IMR-90 (cell line): ENCODE measurements around the gene ABHD17B. TPM values are rescaled to one million over a fixed set of nuclear protein-coding genes. Genes with fewer than 3 reads are reported as not detected.

Experiments
- ATAC-seq: fragments of 200-7000 bp; cut with Tn5 transposase; 2 replicates; pipeline ENCODE4 v1.9.1; 2020; ENCODE audit warnings: low read depth, mild to moderate bottlenecking, moderate library complexity
- BruUV-seq: library from RNA; stranded (reverse); fragments of 400-500 nt; replicated peaks from 2 replicates; lab custom pipeline; 2021; lab: Mats Ljungman, UMichigan
- CTCF ChIA-PET: fragments of 300-600 bp; formaldehyde crosslinking; extraction: SDS; loops from one replicate; lab custom pipeline; 2021; ENCODE audit warnings: antibody characterized with exemption; lab: Yijun Ruan, JAX
- POLR2A ChIA-PET: fragments of 300-600 bp; sonication (Branson Sonifier 250); formaldehyde crosslinking; loops from one replicate; lab custom pipeline; 2022; ENCODE audit warnings: antibody characterized with exemption; ENCODE audit not compliant: unreplicated experiment; lab: Charles Lee
- DNase-seq: peaks from one replicate; pipeline ENCODE4 v3.0.0; 2013
- H2AFZ ChIP-seq: replicated peaks from 2 replicates; pipeline ENCODE3; 2013; ENCODE audit warnings: low read length, mild to moderate bottlenecking; ENCODE audit not compliant: poor library complexity
- H2AK5ac ChIP-seq: 2 replicates; pipeline ENCODE4 v1.6.1; 2013; ENCODE audit warnings: low read depth, low read length, inconsistent platforms
- H2AK9ac ChIP-seq: replicated peaks from 2 replicates; pipeline ENCODE3; 2013; ENCODE audit warnings: mild to moderate bottlenecking, low read depth, low read length, moderate library complexity; ENCODE audit not compliant: poor library complexity
- H2BK120ac ChIP-seq: 2 replicates; pipeline ENCODE4 v1.6.1; 2013; ENCODE audit warnings: low read depth, low read length, inconsistent platforms
- H2BK15ac ChIP-seq: 3 replicates; pipeline ENCODE4 v1.6.1; 2013; ENCODE audit warnings: low read depth, low read length, inconsistent platforms
- H2BK20ac ChIP-seq: 2 replicates; pipeline ENCODE4 v1.6.1; 2013; ENCODE audit warnings: low read depth, mild to moderate bottlenecking, inconsistent platforms, low read length, moderate library complexity
- H2BK5ac ChIP-seq: 2 replicates; pipeline ENCODE4 v1.6.1; 2013; ENCODE audit warnings: mild to moderate bottlenecking, low read depth, low read length, inconsistent platforms; ENCODE audit not compliant: poor library complexity, severe bottlenecking
- H3K14ac ChIP-seq: replicated peaks from 2 replicates; pipeline ENCODE4 v1.6.1; 2013; ENCODE audit warnings: low read depth, low read length, inconsistent platforms
- H3K18ac ChIP-seq: 2 replicates; pipeline ENCODE4 v1.6.1; 2013; ENCODE audit warnings: low read depth, low read length, control low read depth
- H3K23ac ChIP-seq: 2 replicates; pipeline ENCODE4 v1.6.1; 2013; ENCODE audit warnings: low read depth, low read length, inconsistent platforms
- H3K27ac ChIP-seq: 2 replicates; pipeline ENCODE4 v1.5.1; 2013; ENCODE audit warnings: mild to moderate bottlenecking, control low read depth, low read length; ENCODE audit not compliant: insufficient read depth
- H3K27me3 ChIP-seq: 2 replicates; pipeline ENCODE4 v1.6.1; 2013; ENCODE audit warnings: low read length; ENCODE audit not compliant: control insufficient read depth, insufficient read depth
- H3K36me3 ChIP-seq: 2 replicates; pipeline ENCODE4 v1.6.1; 2013; ENCODE audit warnings: low read length, mixed read lengths; ENCODE audit not compliant: control insufficient read depth, insufficient read depth
- H3K4ac ChIP-seq: 2 replicates; pipeline ENCODE4 v1.6.1; 2013; ENCODE audit warnings: low read depth, low read length, inconsistent platforms
- H3K4me1 ChIP-seq: 2 replicates; pipeline ENCODE4 v1.6.1; 2013; ENCODE audit warnings: low read length, mixed read lengths; ENCODE audit not compliant: control insufficient read depth, insufficient read depth
- H3K4me2 ChIP-seq: 2 replicates; pipeline ENCODE4 v1.6.1; 2013; ENCODE audit warnings: low read depth, mild to moderate bottlenecking, control low read depth, low read length, moderate library complexity
- H3K4me3 ChIP-seq: 2 replicates; pipeline ENCODE4 v1.5.1; 2013; ENCODE audit warnings: low read depth, mild to moderate bottlenecking, control low read depth, low read length, moderate library complexity; ENCODE audit not compliant: insufficient read depth
- H3K56ac ChIP-seq: 2 replicates; pipeline ENCODE4 v1.6.1; 2013; ENCODE audit warnings: low read length, inconsistent platforms; ENCODE audit not compliant: insufficient read depth; ENCODE audit errors: extremely low read depth
- H3K79me1 ChIP-seq, 2 experiments: 2 replicates each; pipeline ENCODE4 v1.6.1; 2013; ENCODE audit warnings: low read length in 2 of 2, inconsistent platforms in 1 of 2, low read depth in 1 of 2
- H3K9ac ChIP-seq: 2 replicates; pipeline ENCODE4 v1.6.1; 2013; ENCODE audit warnings: low read depth, low read length, control low read depth
- H3K9me1 ChIP-seq: 2 replicates; pipeline ENCODE4 v1.6.1; 2013; ENCODE audit warnings: low read length, inconsistent platforms; ENCODE audit not compliant: insufficient read depth
- H3K9me3 ChIP-seq: 2 replicates; pipeline ENCODE4 v1.6.1; 2013; ENCODE audit warnings: low read length; ENCODE audit not compliant: control insufficient read depth, insufficient read depth
- H4K20me1 ChIP-seq: 2 replicates; pipeline ENCODE4 v1.6.1; 2013; ENCODE audit warnings: low read length, inconsistent platforms; ENCODE audit not compliant: insufficient read depth
- H4K5ac ChIP-seq: 2 replicates; pipeline ENCODE4 v1.6.1; 2013; ENCODE audit warnings: mild to moderate bottlenecking, low read depth, low read length, control low read depth
- H4K8ac ChIP-seq, 2 experiments: 2 replicates each; pipeline ENCODE4 v1.6.1; 2013; ENCODE audit warnings: low read depth in 2 of 2, low read length in 2 of 2, control low read depth in 1 of 2, inconsistent platforms in 1 of 2
- H4K91ac ChIP-seq: 2 replicates; pipeline ENCODE4 v1.6.1; 2013; ENCODE audit warnings: low read depth, low read length, inconsistent platforms; ENCODE audit not compliant: insufficient read depth
- CEBPB ChIP-seq: IDR thresholded peaks from 2 replicates; pipeline ENCODE4 v1.6.1; 2012; ENCODE audit warnings: low read depth, low read length, improper control_type of control experiment
- FOS ChIP-seq: fragments of 150-350 bp; IDR thresholded peaks from 2 replicates; pipeline ENCODE4 v1.6.1; 2016; ENCODE audit warnings: low read depth, low read length
- RFX5 ChIP-seq: IDR thresholded peaks from 2 replicates; pipeline ENCODE4 v1.8.0; 2012; ENCODE audit warnings: low read depth, mild to moderate bottlenecking, low read length, moderate library complexity
- WGBS, 2 experiments: methylation state at CpG; one replicate each; pipeline versions ENCODE4 v1.1.5 to v1.1.7; 2013; ENCODE audit warnings: missing lambda C conversion rate in 2 of 2; ENCODE audit not compliant: insufficient read length in 1 of 2; ENCODE audit errors: extremely low coverage in 2 of 2; 5-methylcytosine and 5-hydroxymethylcytosine counted together
- dilution Hi-C: fragments of 300-500 bp; cut with HindIII; formaldehyde crosslinking; loops from one replicate; pipeline ENCODE4 v1.14.3; 2018; ENCODE audit warnings: low sequenced_read_pairs; ENCODE audit not compliant: unreplicated experiment
- in situ Hi-C: fragments of 300-500 bp; cut with MboI; formaldehyde crosslinking; loops from 3 replicates; pipeline ENCODE4 v1.14.3; 2019; ENCODE audit warnings: low sequenced_read_pairs, inconsistent platforms, mixed read lengths
- intact Hi-C: fragments of 100-400 bp; cut with micrococcal nuclease; formaldehyde crosslinking; loops from 2 replicates; pipeline ENCODE4 v1.10.0; 2022
- polyA plus RNA-seq, 3 experiments: library from polyadenylated mRNA; depleted of rRNA; stranded (reverse); fragments of >200 nt; gene quantifications; 2 replicates each; pipeline ENCODE4 v1.2.3, GENCODE V29; 2012; ENCODE audit warnings: low replicate concordance in 1 of 3
- total RNA-seq: library from RNA; depleted of rRNA; stranded (reverse); fragments of >200 nt; gene quantifications from 2 replicates; pipeline ENCODE4 v1.2.3, GENCODE V29; 2012

Gene ABHD17B
- total and polyA plus RNA-seq, 2 of the 4 experiments (the other 2 are of a cell fraction) = 7.5 to 16.8 TPM

DNA sequence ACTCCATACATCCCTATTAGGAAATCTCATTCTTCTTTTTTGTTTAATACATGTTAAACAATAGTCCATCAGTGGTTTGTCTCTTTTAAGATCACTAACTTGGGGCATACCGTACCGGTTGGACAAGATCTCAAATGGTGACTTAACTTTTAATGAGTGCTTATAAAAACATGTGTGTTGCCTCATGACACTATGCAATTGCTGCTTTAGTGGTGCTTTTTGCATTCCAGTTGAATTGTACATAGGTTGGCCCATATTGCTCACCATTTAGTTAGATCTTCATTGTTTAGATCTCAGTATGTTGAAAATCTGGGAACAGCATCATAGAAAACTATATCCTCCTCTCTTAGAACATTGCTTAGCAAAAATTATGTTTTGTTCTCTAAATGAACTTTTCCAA, 18.2 kb upstream of the ABHD17B start:
- Histone ChIP-seq H3K4me3 (no peak overlapping the region), H2AFZ (no peak overlapping the region), H3K56ac (no peak overlapping the region), H4K8ac (no peak overlapping the region), H2AK5ac (no peak overlapping the region), H2BK15ac (no peak overlapping the region), H4K20me1 (no peaks in the 10 kb centered on the region), H3K9me3 (no peaks in the 10 kb centered on the region), H2AK9ac (no peak overlapping the region), H3K14ac (no peak overlapping the region), H4K5ac (no peak overlapping the region), H2BK20ac (no peak overlapping the region), H3K27me3 (no peaks in the 10 kb centered on the region), H3K18ac (no peak overlapping the region), H3K27ac (no peak overlapping the region), H3K9me1 (no peaks in the 10 kb centered on the region), H2BK5ac (peak overlapping the region; percentile 51), H3K4me1 (peaks cover 2% of the 10 kb centered on the region; the same call in 1 of the 2 replicates), H3K9ac (no peak overlapping the region), H3K79me1 (peaks cover 8 to 26% of the 10 kb centered on the region in 2 experiments), H3K23ac (no peak overlapping the region), H2BK120ac (no peak overlapping the region), H4K91ac (no peak overlapping the region), H3K4ac (no peak overlapping the region), H3K36me3 (no peaks in the 10 kb centered on the region), H3K4me2 (no peak overlapping the region)
- WGBS, 2 experiments = no CpG with 5 or more reads among the region's 2 CpGs
- TF ChIP-seq RFX5 (no peak), CEBPB (peak; percentile 88), FOS (0 out of 2 replicates have a peak, but pooled peaks have one; percentile 4)
- in situ Hi-C loops = no loop called here
- intact Hi-C loops = no loop called here
- ChIA-PET POLR2A (no interaction called here), CTCF (no interaction called here)
- ATAC-seq = peak; percentile 48; the same call in 1 of the 2 replicates
- DNase-seq = peak; percentile 82
- no TSS peak for BruUV-seq
- dilution Hi-C loops = no loop called here
